Measurements from ENCODE around the gene FBXL19.

GRCh38 chr16:30980959-30981358 lies 57.6 kb downstream of the FBXL19 start:
- TF ChIP-seq CTCF (IDR thresholded peaks at IDR 0.05 in 2 of 3, conservative IDR thresholded peaks at IDR 0.05 in 1 of 3; ENCODE audit: insufficient read depth in 2 of 3, low read depth in 1 of 3, low read length in 3 of 3) (no peak), MAFG (tag; conservative IDR thresholded peaks at IDR 0.05) (no peak), ZNF561 (CRISPR knock-in tag; conservative IDR thresholded peaks at IDR 0.05) (no peak), CCAR2 (IDR thresholded peaks at IDR 0.05; ENCODE audit: low read depth, low read length) (no peak), POLR2A (conservative IDR thresholded peaks at IDR 0.05) (no peak), ZNF174 (CRISPR knock-in tag; IDR thresholded peaks at IDR 0.05) (no peak), GABPA (tag; conservative IDR thresholded peaks at IDR 0.05; ENCODE audit: low read depth) (no peak), ZC3H11A (IDR thresholded peaks at IDR 0.05; ENCODE audit: low read depth, low read length) (no peak), KAT7 (CRISPR knock-in tag; IDR thresholded peaks at IDR 0.05; ENCODE audit: borderline replicate concordance) (no peak), SREBF2 (CRISPR knock-in tag; IDR thresholded peaks at IDR 0.05) (no peak), FOXP1 (CRISPR knock-in tag; IDR thresholded peaks at IDR 0.05) (no peak)

Measured in K562 (cell line).